ENCODE data around the gene P2RY8. TPM values are rescaled to one million over a fixed set of nuclear protein-coding genes. Genes with fewer than 3 reads are reported as not detected.

Gene P2RY8
- total RNA-seq, 1 donor from 2014 or later, result not detected

DNA sequence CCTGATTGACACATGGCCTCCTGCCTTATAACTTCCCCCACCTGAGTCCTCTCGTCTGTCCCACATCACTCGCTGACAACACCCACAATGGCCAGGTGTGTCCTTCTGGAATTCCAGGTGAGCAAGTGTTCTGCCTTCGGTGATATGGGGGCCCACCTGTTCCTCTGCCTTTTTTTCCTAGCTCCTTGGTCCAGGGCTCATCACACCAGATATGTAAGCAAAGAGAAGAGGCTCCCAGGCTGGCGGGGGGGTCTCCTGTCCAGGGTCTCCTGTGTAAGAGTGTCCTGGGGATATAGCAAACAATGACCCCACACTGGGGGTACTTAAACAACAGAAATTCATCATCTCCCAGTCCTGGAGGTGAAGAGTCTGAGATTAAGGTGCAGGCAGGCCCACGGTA, 25.2 kb downstream of the P2RY8 start:
- TF ChIP-seq, protein P1, sequence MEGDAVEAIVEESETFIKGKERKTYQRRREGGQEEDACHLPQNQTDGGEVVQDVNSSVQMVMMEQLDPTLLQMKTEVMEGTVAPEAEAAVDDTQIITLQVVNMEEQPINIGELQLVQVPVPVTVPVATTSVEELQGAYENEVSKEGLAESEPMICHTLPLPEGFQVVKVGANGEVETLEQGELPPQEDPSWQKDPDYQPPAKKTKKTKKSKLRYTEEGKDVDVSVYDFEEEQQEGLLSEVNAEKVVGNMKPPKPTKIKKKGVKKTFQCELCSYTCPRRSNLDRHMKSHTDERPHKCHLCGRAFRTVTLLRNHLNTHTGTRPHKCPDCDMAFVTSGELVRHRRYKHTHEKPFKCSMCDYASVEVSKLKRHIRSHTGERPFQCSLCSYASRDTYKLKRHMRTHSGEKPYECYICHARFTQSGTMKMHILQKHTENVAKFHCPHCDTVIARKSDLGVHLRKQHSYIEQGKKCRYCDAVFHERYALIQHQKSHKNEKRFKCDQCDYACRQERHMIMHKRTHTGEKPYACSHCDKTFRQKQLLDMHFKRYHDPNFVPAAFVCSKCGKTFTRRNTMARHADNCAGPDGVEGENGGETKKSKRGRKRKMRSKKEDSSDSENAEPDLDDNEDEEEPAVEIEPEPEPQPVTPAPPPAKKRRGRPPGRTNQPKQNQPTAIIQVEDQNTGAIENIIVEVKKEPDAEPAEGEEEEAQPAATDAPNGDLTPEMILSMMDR (conservative IDR thresholded peaks at IDR 0.05; ENCODE audit: low read depth, low read length), result no peak
- no peak for DNase-seq (ENCODE audit: low read depth)
- no peak overlapping the region for H3K4me3 ChIP-seq (ENCODE audit: low read depth, low read length)

DNA sequence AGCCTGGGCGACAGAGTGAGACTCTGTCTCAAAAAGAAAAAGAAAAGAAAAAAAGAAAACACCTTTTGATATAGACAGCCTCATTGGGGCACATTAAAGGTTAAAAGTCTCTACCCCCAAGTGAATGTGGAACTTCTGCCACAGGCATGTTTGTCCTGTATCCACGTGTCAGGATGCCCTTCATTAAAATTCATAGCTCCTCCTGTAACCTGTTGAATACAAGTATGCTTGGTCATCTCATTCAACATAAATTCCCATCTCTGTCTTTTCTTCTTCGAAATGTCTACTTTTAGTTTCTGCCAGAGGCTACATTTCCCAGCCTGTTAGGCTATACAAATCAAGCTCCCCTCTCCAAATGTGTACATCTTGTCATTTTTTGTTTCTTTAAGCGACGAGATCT, 25.8 kb downstream of the P2RY8 start:
- TF ChIP-seq, protein P1 (conservative IDR thresholded peaks at IDR 0.05; ENCODE audit: low read depth, low read length), result no peak
- no peak for DNase-seq (ENCODE audit: low read depth)
- no peak overlapping the region for H3K4me3 ChIP-seq (ENCODE audit: low read depth, low read length)

DNA sequence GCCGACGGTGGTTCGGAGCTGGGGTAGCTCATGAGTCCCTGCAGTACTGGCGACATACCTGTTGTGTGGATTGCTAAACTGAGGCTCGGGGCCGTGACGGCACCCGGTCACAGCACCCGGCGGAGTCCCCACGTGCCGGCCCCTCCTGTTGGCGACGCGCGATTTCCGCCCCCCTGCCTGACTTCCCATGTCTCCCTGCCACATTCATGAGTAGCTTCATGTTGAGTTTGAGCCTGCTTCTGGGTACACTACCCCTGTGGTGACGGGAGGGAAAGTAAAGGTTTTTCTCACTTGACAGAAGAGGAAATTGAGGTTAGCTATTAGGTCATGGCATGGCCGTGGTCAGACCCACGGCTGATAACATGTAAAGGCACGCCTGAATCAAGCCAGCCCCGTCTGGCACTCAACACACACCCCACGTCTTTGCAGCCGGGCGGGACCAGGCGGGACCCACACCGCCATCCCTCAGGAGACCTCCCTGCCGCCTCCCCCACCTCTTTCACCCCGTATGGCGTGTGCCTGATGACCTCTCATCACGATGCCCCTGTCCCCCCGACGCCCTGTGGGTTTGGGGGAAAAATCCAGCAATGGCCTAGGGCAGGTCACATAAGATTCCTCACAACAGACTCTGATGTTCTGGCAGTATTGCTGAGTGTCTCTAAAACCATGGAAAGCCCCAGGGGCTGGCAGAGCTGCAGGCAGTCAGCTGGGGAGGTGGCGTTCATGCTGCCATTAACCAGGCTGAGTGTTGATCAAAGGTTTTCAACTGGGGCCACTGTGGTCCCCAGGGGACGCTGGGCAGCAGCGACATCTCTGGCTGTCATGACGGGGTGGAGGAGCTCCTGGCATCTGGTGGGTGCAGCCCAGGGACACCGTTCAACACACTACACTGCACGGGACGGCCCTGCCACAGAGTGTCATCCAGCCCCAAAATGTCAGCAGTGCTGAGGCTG, 29.2 kb downstream of the P2RY8 start:
- DNase-seq (ENCODE audit: low read depth), result no peak
- H3K4me3 ChIP-seq (ENCODE audit: low read depth, low read length), result no peak overlapping the region
- TF ChIP-seq, protein P1 (conservative IDR thresholded peaks at IDR 0.05; ENCODE audit: low read depth, low read length), result no peak

DNA sequence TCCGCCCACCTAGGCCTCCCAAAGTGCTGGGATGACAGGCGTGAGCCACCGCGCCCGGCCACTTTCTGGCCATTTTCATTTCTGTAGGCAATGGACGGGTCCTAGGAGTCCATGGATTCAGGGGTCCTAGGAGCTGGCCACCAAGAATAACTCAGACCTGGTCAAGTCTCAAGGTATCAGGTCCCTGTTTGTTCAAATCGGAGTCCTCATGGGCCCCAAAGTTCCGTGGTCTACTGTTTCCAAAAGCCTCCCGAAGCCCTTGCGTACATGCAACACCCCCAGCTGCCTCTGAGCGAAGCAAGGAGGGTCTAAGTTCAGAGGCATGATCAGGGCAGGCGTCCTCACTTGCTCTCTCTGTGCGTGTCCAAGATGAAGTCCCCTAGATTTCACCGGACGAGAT, 30.1 kb downstream of the P2RY8 start:
- H3K4me3 ChIP-seq (ENCODE audit: low read depth, low read length), result no peak overlapping the region
- no peak for DNase-seq (ENCODE audit: low read depth)
- TF ChIP-seq, protein P1 (conservative IDR thresholded peaks at IDR 0.05; ENCODE audit: low read depth, low read length), result no peak

DNA sequence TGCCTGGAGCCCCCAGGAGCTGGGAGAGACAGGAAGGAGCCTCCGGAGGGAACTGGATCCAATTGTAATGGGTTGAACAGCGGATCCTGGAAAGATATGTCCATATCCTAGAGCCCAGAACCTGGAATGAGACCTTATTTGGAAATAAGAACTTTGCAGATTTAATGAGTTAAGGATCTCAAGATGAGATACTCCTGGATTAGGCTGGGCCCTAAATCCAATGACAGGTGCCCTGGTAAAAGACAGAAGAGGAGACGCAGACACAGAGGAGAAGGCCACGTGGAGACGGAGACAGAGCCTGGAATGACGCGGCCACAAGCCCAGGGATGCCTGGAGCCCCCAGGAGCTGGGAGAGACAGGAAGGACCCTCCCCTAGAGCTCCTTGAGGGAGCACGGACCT, 34.1 kb downstream of the P2RY8 start:
- TF ChIP-seq, protein P1 (conservative IDR thresholded peaks at IDR 0.05; ENCODE audit: low read depth, low read length), result no peak
- no peak overlapping the region for H3K4me3 ChIP-seq (ENCODE audit: low read depth, low read length)
- no peak for DNase-seq (ENCODE audit: low read depth)

DNA sequence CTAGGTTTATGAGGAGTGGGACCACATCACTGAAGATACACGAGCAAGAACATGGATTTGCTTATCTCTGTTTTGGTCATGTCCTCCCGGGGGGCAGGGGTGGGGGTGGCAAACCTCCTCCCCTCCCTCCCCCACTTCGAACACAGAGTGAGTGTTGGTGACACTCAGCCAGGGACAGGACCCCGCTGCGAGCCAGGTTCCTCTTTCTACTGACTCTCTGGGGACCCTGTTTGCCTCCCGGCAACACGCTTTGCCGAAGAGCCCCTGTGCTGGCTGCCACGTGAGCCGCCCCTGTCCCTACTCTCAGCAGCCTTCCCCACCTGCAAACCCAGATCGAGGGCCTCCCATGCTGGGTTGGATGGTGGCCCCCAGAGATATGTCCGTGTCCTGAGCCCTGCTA, 34.7 kb downstream of the P2RY8 start:
- DNase-seq (ENCODE audit: low read depth), result no peak
- H3K4me3 ChIP-seq (ENCODE audit: low read depth, low read length), result no peak overlapping the region
- TF ChIP-seq, protein P1 (conservative IDR thresholded peaks at IDR 0.05; ENCODE audit: low read depth, low read length), result no peak

Data from epithelial cell of proximal tubule (primary cell).